Kidney glomerular epithelial cell (primary cell): ENCODE measurements around the gene VEGFC.

Experiments used
- DNase-seq: peaks from one replicate; lab custom pipeline; 2025; lab: John Stamatoyannopoulos, UW

The VEGFC gene

DNA sequence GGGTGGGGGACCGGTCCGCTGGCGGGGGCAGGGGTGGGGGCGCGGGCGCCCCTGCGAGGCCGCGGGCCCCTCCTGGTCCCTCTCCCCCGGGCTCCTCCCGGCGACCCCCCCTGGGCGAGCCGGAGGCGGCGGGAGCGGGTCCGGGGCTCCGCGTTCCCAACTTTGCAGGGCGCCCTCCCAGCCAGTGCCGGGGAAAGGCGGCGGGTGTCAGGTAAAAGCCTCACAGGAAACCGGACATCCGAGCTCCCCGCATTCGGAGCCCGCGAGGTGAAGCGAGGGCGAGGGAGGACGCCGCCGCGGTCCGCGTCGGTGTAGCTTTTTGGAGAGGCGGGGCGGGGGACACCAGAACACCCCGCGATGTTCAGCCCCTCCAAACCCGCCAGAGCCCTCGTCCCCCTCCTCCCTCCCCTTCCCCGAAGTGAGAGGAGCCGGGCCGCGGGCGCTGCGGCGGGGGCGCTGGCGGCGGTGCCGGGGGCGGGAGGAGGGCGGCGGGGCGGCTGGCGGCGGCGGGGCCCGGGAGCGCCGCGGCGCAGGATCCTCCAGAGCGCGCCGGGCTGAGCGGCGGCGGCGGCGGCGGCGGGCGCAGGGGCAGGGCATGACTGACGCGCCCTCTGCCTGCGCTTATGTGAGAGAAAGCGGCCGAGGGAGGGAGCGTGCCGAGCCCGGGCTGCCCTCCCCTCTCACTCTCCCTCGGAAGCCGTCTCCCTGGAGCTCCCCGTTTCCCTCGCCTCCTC is at the start of gene VEGFC:
Gene VEGFC, minus strand, starts transcription at position 597 of the 734 bp plus-strand sequence. CDS start 611 bp downstream, outside the sequence.
- peak; percentile 41 for DNase-seq

DNA sequence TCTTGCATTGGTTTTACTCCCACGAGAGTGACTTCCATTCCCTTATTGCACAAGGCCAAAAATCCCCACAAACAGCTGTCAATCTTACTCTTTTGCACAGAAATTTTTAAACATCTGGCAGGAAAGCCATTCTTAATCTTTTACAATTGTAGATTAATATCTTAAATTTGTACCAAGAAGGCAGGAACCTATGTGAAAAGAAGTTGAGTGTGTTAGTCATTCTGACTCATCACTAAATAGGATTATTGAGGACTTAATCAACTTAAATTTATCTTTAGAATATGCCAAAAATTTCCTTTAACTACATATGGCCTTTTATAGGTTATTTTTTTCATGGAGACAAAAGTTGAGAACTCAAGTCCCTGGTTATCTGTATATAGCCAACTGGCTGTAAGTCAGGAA is 49.0 kb upstream of the VEGFC start:
- peak; percentile 2 for DNase-seq

- DNase-seq, result peak; percentile 37
Measured at GRCh38 chr4:176840166-176840565, 47.4 kb upstream of the VEGFC start.

GRCh38 chr4:176839656-176840055 is 46.9 kb upstream of the VEGFC start:
- DNase-seq, result no peak

DNA sequence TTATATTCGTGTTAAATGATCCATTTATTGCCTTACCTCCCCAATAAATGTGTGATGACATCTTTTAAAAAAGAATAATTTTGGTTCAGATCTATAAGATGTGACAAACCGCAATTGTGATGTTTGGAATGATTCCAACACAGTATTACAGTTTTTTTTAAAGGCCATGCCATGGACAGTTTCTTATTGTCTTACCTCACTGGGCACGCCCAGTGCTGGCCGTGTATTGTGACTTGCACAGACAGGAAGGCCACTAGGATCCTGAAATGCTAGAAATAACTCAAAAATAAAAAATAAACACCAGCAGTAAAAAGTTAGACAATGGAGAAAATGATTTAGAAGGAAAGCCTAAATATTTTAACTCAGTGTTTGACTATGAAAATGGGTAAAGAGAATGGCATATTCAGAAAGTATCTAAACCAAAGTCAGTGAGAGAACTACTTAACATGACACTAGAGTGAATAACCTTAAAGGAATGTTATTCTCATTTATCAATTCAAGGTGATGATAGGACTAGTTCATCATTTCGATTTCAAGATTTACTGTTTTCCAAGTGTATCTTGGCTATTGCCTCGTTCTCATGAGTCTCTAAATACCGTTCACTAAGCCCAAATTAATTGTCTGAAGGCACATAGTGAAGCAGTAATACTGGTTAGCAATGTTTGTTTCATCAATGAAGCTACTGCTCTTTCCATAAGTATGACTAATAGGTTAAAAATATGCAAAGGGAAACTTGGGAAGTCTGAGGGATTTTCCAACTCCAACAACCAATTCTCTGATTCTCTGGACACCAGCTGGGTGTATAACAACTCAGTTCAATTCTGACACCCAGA is 46.1 kb upstream of the VEGFC start:
- peak; percentile 78 for DNase-seq

DNA sequence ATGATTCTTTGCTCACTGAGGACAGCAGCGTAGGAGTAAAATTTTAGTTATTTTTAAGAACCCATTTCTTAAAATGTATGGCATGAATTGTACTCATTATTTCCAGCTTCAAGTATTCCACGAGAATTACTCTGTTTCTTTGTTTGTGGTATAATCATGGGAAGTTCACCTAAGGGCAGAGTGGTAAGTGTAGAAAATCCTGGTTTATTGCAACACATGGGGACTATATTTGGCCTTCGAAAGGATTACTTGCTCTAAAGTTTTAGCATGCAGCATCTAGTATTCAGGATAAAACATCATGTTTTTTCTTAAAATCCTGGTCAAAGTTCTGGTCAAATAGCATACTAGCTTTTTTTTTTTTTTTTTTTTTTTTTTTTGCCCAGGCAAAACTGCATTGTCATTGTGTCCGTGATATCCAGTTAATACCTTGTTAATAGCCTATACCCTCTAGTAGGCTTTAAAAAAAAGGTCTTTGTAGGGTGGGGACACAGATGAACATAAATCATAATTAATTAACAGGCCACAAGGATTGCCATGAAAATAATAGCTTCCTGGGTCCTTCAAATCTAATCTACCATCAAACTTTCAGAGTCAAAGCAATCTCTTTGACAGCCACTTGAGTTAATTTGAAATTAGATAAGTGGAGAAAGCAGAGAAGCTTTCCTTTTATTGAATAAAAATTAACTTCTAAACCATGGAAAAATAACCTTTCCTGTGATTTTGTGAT is 44.6 kb upstream of the VEGFC start:
- no peak for DNase-seq

DNA sequence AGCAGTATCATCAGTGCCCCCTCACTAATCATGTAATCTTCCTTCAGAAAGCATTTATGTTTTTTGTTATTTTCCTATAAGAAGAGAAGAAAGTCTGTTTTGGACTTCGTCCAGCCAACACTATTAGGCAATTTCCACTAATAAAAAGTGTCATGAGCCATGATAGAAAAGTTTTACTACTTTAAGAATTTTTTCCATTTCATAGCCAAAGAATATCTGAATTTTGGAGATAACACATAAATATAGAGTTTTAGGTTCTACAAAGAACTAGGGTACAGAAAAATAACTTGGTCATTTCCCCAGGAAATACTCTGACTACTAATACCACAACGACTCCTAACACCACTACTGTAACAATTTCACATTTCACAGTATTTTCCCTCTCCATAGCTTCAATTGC is 41.8 kb upstream of the VEGFC start:
- no peak for DNase-seq

GRCh38 chr4:176833400-176834175 is 40.9 kb upstream of the VEGFC start:
- no peak for DNase-seq

DNA sequence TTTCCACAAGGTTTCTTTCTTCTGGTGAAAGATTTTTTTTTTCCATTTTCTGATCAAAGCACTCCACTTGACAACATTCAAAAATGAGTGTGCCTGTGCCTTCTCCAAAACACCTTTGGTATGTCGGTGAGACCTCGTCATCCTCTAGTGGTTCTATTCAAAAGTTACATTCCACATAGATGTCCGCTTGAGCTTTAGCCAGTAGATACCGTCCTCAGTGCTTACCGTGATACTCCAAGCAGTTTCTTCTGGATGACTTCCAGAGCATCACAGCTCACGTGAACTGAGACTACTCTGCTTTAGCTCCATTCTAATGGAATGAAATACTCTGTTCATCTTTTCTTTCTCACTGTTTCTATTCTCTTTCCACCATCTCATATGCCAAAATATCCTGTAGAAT is 38.2 kb upstream of the VEGFC start:
- no peak for DNase-seq

GRCh38 chr4:176825586-176825985 is 32.9 kb upstream of the VEGFC start:
- no peak for DNase-seq

DNA sequence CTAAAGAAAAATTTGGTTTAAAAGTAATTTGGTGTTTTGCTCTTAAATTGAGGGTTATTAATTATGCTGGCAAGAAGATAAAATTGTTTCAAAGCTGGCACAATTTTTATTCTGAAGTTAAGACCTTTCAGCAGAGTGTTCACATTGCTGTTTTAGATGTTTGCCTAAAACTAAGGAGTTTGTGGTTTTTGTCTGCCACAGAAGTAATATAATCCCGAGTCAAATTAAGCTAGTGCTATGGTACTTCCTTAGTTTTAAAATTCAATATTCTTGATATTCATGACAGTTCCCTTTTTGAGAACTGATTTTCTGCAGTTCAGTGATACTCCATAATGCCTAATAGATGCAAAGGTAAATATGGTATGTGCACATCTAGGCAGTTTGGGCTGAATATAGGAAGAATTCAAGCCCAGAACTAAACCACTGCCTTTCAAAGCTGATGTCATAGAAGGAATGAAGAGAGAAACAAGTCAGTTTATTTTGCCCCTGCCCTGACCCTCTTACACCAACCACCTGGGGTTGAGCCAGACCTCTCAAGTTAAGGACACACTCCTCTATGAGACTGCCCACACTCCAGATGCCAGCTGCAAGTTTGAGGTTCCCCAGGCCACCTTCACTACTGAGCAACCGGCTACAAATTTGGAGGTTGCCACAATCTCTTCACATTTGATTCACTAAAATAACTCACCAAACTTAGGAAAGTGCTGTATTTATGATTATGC is 32.1 kb upstream of the VEGFC start:
- no peak for DNase-seq

- DNase-seq, result no peak
Measured at GRCh38 chr4:176818531-176818930, 25.8 kb upstream of the VEGFC start.

DNA sequence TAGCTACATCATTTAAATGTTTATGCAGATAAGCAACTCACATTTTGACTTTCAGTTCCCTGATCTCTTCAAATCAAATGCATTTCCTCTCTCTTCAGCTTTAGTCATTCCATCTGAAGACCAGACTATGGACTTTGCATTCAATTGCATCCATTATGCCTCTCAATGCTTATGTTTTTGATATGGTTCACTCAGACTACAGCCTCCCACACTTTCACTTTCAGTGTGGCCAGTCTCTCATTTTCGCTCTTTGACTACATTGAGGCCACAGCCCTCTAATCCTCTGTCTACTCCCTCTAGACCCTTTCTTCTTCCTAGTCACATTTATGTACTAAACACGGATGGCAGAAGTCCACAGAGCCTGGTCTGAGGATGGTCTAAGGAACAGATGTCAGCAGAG is 24.5 kb upstream of the VEGFC start:
- DNase-seq, result no peak

DNA sequence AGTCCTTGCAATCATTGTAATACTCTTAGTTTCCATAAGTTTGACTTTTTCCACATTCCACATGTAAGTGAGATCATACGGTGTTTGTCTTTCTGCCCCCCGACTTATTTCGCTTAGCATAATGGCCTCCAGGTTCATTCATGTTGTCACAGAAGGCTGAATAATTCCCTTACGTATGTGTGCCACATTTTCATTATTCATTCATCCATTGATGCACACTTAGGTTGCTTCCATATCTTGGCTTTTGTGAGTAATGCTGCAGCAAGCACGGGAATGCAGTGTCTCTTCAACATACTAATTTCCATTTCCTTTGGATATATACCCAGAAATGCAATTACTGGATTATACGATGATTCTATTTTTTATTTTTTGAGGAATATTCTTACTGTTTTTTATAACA is 22.0 kb upstream of the VEGFC start:
- no peak for DNase-seq

GRCh38 chr4:176810481-176811249 is 17.9 kb upstream of the VEGFC start:
- DNase-seq, result no peak

DNA sequence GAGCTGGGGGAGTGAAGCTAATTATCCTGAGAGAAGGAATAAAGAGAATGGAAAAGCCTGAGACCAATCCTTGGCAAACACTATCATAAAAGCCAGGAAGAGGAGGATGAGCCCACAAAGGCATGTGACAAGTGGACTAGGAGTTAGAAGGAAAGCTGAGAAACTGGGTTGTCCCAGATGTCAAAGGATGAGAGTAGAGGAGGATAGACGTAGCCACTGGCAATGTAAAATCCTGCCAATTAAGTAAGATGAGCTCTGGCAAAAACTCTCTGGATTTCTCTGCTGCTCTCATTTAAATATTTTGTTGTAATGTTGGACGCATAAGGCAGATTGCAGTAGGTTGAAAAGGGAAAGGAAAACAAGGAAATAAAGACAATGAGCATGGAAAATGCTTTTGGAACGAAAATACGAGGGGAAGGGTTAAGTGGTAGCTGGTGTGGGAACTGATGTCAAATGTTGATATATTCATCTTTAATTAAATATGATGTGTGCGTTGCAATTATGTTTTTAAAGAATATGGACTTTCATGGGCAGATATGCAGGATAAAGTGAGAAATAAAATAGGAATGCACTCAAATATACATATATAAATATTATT is 14.2 kb upstream of the VEGFC start:
- DNase-seq, result no peak

DNA sequence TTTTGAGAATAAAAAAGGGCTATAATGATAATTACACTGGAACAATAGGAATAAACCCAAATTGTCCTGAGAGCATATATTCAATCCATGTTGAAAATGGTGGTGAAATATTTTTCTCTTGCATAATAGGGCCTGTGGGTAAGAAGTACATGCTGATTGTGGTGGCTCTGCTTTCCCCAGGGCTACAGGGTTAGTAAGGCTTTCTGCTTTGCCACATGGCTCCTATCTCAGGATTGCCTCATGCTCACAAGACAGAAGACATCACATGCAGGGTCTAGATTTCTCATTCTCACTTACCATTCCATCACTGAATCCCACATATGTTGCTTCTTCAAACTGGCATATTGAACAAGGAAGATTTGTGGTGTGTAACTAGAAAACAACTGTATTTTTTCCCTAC is 12.4 kb upstream of the VEGFC start:
- no peak for DNase-seq

- DNase-seq, result no peak
Measured at GRCh38 chr4:176800891-176801534, 8.3 kb upstream of the VEGFC start.

- no peak for DNase-seq
Measured at GRCh38 chr4:176799653-176800052, 6.9 kb upstream of the VEGFC start.

GRCh38 chr4:176798540-176798939 is 5.8 kb upstream of the VEGFC start:
- no peak for DNase-seq
